ENCODE results near the gene LIPN. TPM values are rescaled to one million over a fixed set of nuclear protein-coding genes. Genes with fewer than 3 reads are reported as not detected.

LIPN gene
- total and polyA plus RNA-seq, 2 of the 8 experiments (the other 6 are each of a cell fraction or from before 2014, with no cell fraction given): not detected

DNA sequence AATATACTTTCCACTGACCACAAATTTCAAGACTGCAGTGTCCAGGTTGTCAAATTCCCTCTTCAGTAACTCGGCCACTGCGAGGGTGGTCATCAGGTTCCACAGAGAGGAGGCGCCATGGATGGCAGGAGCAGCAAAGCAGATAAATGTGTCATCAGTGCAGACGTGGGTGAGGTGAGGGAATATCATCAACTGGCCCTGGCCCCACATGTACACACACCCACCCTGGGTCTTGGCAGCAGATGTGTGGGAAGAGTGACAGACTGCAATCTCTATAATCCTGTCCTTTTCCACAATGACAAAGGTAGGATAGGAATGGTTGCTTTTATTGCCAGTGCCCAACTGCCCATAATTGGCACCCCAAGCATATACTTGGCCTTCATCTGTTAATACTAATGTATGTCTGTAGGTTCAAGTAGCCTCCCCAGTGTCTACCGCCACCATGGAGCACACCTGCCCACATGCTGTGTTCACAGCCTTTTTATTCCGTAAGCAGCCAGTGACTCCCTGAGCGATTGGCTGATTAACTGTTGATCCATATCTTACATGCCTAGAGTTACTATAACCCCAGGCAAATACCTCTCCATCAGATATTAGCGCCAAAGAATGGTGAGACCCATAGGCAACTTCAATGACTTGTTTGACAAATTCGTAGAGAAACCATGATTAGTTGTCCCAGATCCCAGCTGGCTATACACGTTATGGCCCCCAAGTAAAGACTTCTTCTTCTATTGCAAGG is 26.4 kb downstream of the LIPN start:
- Histone ChIP-seq H3K4me1 (replicated peaks in 1 of 4; ENCODE audit: control insufficient read depth in 3 of 4, insufficient read depth in 4 of 4, low read length in 3 of 4) (no peaks in the 10 kb centered on the region), H3K23me2 (ENCODE audit: low read depth, low read length) (no peaks in the 10 kb centered on the region), H2BK5ac (ENCODE audit: low read depth, low read length) (no peak overlapping the region), H3K36me3 (ENCODE audit: control insufficient read depth in 2 of 4, insufficient read depth in 4 of 4, low read length in 3 of 4) (no peaks in the 10 kb centered on the region; a peak in 1 of 8 replicates), H2AFZ (ENCODE audit: low read length) (no peak overlapping the region), H3K4me2 (ENCODE audit: insufficient read depth in 1 of 2, low read depth in 2 of 2, low read length in 2 of 2) (no peak overlapping the region), H4K5ac (ENCODE audit: insufficient read length, low read depth, low read length) (no peak overlapping the region), H3K18ac (ENCODE audit: extremely low read depth, low read length) (no peak overlapping the region), H3K9me3 (ENCODE audit: insufficient read depth in 2 of 2, low read depth in 1 of 2, low read length in 1 of 2) (no peaks in the 10 kb centered on the region), H2BK120ac (replicated peaks; ENCODE audit: low read depth, low read length) (no peak overlapping the region), H4K8ac (ENCODE audit: extremely low read depth, insufficient read depth, low read length) (no peak overlapping the region), H4K20me1 (replicated peaks in 1 of 2; ENCODE audit: control insufficient read depth in 1 of 2, insufficient read depth in 2 of 2, low read length in 2 of 2) (no peaks in the 10 kb centered on the region), H3K79me2 (ENCODE audit: control insufficient read depth in 1 of 2, insufficient read depth in 2 of 2, low read length in 2 of 2) (no peaks in the 10 kb centered on the region), H2BK12ac (ENCODE audit: low read depth, low read length) (no peak overlapping the region), H3K4me3 (ENCODE audit: extremely low read depth in 1 of 4, insufficient read depth in 2 of 4, low read depth in 3 of 4, low read length in 4 of 4) (no peak overlapping the region), H3K23ac (ENCODE audit: insufficient read length) (no peak overlapping the region), H4K91ac (replicated peaks; ENCODE audit: insufficient read length, low read length) (no peak overlapping the region), H3K27ac (ENCODE audit: low read depth, low read length) (no peak overlapping the region), H2BK15ac (ENCODE audit: low read length) (no peak overlapping the region), H3K4ac (replicated peaks; ENCODE audit: insufficient read length, low read depth, low read length) (no peak overlapping the region), H2BK20ac (ENCODE audit: low read length) (no peak overlapping the region), H2AK5ac (ENCODE audit: low read depth, low read length) (no peak overlapping the region), H3K14ac (ENCODE audit: insufficient read length) (no peak overlapping the region), H3K79me1 (ENCODE audit: low read depth, low read length) (no peaks in the 10 kb centered on the region), H3K9ac (replicated peaks in 1 of 4; ENCODE audit: extremely low read depth in 1 of 4, low read depth in 3 of 4, low read length in 3 of 4) (no peak overlapping the region), H3K56ac (replicated peaks; ENCODE audit: insufficient read length, low read depth, low read length) (no peak overlapping the region), H3K27me3 (replicated peaks in 1 of 4; ENCODE audit: control insufficient read depth in 3 of 4, extremely low read depth in 1 of 4, insufficient read depth in 3 of 4, low read length in 3 of 4) (no peaks in the 10 kb centered on the region)
- WGBS, 2 experiments (ENCODE audit: extremely low coverage in 1 of 2, insufficient coverage in 1 of 2, insufficient read length in 1 of 2, insufficient replicate concordance in 2 of 2, low coverage in 1 of 2, low lambda C conversion rate in 2 of 2, missing lambda C conversion rate in 1 of 2): 90% methylated on average over 10 of the region's 10 CpGs; no CpG with 5 or more reads in 1 of the 2 experiments
- ChIA-PET CTCF (ENCODE audit: partially characterized antibody) (interaction anchor here (1.8 kb wide), 1 partner anchor 58 kb away, joined by 9 read pairs; no protein-coding TSS in a partner anchor), POLR2A (ENCODE audit: partially characterized antibody) (no interaction called here)
- FAIRE-seq (no peak), DNase-seq (ENCODE audit: low read depth in 1 of 2, low spot score in 2 of 2) (no peak)
- TF ChIP-seq BRCA1 (IDR thresholded peaks at IDR 0.05; ENCODE audit: low read depth, low read length) (no peak), POU5F1 (IDR thresholded peaks at IDR 0.05; ENCODE audit: low read depth, low read length) (no peak), GABPA (IDR thresholded peaks at IDR 0.05; ENCODE audit: borderline replicate concordance, insufficient read depth, low read length) (no peak), HDAC2 (IDR thresholded peaks at IDR 0.05; ENCODE audit: borderline replicate concordance in 1 of 2, low read depth in 2 of 2, low read length in 2 of 2) (no peak), CBX5 (IDR thresholded peaks at IDR 0.05; ENCODE audit: low read depth, low read length) (no peak), NANOG (IDR thresholded peaks at IDR 0.05; ENCODE audit: insufficient read depth, low read depth, low read length, poor library complexity, severe bottlenecking) (no peak), GTF2F1 (IDR thresholded peaks at IDR 0.05; ENCODE audit: borderline replicate concordance, low read depth, low read length) (no peak), SRF (IDR thresholded peaks at IDR 0.05; ENCODE audit: low read depth, low read length) (no peak), CTBP2 (IDR thresholded peaks at IDR 0.05; ENCODE audit: borderline replicate concordance, insufficient read depth, insufficient read length, low read length) (no peak), SIX5 (IDR thresholded peaks at IDR 0.05; ENCODE audit: low read depth, low read length) (no peak), PHF8 (conservative IDR thresholded peaks at IDR 0.05; ENCODE audit: low read depth, low read length) (no peak), RAD21 (IDR thresholded peaks at IDR 0.05 in 1 of 2, conservative IDR thresholded peaks at IDR 0.05 in 1 of 2; ENCODE audit: low read depth in 2 of 2, low read length in 2 of 2) (no peak)
